Fibroblast of the aortic adventitia (primary cell): ENCODE data around the gene GRAP2. TPM values are rescaled to one million over a fixed set of nuclear protein-coding genes. Genes with fewer than 3 reads are reported as not detected.
A peak's percentile ranks its signal among the peaks of the same experiment; 100 is the strongest.

Experiments used
- DNase-seq: peaks from one replicate; pipeline ENCODE4 v3.0.0-alpha.2; 2010; ENCODE audit warnings: low read depth
- H3K4me3 ChIP-seq: 2 replicates; pipeline ENCODE4 v1.5.1; 2011; ENCODE audit warnings: low read depth, mild to moderate bottlenecking, control low read depth, low read length, moderate library complexity
- total RNA-seq: library from RNA; depleted of rRNA; stranded (reverse); fragments of >200 nt; gene quantifications from 2 replicates; pipeline ENCODE4 v1.2.3, GENCODE V29; 2012; ENCODE audit warnings: low replicate concordance
- TF ChIP-seq, protein P1 (sequence below): IDR thresholded peaks from 2 replicates; pipeline ENCODE4 v1.5.1; 2011; ENCODE audit warnings: mild to moderate bottlenecking, low read length, control low read depth, inconsistent platforms; ENCODE audit not compliant: insufficient read depth

Gene GRAP2
- total RNA-seq, 1 donor = not detected

- H3K4me3 ChIP-seq = no peak overlapping the region
- TF ChIP-seq, protein P1, sequence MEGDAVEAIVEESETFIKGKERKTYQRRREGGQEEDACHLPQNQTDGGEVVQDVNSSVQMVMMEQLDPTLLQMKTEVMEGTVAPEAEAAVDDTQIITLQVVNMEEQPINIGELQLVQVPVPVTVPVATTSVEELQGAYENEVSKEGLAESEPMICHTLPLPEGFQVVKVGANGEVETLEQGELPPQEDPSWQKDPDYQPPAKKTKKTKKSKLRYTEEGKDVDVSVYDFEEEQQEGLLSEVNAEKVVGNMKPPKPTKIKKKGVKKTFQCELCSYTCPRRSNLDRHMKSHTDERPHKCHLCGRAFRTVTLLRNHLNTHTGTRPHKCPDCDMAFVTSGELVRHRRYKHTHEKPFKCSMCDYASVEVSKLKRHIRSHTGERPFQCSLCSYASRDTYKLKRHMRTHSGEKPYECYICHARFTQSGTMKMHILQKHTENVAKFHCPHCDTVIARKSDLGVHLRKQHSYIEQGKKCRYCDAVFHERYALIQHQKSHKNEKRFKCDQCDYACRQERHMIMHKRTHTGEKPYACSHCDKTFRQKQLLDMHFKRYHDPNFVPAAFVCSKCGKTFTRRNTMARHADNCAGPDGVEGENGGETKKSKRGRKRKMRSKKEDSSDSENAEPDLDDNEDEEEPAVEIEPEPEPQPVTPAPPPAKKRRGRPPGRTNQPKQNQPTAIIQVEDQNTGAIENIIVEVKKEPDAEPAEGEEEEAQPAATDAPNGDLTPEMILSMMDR = no peak
- DNase-seq = no peak
Observed at GRCh38 chr22:39958949-39959639, 58.2 kb downstream of the GRAP2 start.

GRCh38 chr22:39959640-39960447 is 59.0 kb downstream of the GRAP2 start, which contains the start of gene TMA7B:
TSS of gene TMA7B (plus strand) at chr22:39960397. CDS start at chr22:39964375, 3,978 bp downstream.
- TF ChIP-seq, protein P1 = peak; percentile 41
- peak; percentile 33 for DNase-seq
- no peak within 1 kb of the TSS for H3K4me3 ChIP-seq

- peak; percentile 81 for DNase-seq
- TF ChIP-seq, protein P1 = no peak
- H3K4me3 ChIP-seq = no peak overlapping the region
Observed at GRCh38 chr22:39960791-39961746, 60.2 kb downstream of the GRAP2 start.

- TF ChIP-seq, protein P1 = no peak
- H3K4me3 ChIP-seq = no peak overlapping the region
- no peak for DNase-seq
Observed at GRCh38 chr22:39962071-39962470, 61.2 kb downstream of the GRAP2 start.

DNA sequence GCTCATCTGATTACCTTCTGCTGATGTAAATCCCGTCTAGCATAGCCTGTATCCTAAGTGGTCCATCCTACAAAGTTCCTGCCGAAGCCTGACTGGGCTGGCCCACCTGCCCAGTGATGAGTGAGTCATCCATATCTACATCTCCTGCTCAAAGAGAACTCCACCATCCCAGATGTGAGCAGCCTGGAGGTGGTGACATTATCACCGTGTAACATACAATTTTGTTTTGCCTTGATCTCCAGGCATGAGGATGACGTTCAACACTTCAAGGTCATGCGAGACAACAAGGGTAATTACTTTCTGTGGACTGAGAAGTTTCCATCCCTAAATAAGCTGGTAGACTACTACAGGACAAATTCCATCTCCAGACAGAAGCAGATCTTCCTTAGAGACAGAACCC is 64.9 kb downstream of the GRAP2 start:
- no peak overlapping the region for H3K4me3 ChIP-seq
- no peak for DNase-seq
- TF ChIP-seq, protein P1 = no peak

DNA sequence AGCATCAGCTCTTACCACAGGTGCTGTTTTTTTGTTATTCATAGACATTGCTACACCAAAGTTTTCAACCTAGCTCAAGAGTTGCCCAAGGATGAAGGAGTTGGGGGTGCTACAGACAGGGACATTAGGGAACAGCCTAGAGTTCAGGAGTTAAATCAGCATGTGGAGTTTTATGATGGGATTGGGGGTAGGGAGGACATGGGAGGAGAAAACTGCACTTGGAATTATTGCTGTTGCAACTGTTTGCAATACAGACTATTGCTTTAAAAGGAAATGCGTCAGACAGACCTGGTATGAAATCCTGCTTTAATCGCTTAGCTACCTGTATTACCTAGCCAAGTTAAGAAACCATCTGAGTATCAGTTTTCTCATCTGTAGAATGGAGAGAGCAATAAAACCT is 65.6 kb downstream of the GRAP2 start:
- TF ChIP-seq, protein P1 = no peak
- H3K4me3 ChIP-seq = no peak overlapping the region
- peak; percentile 25 for DNase-seq
